HCT116 (cell line): Measurements from ENCODE around the gene ESD.

Experiments
- ATF3 ChIP-seq: IDR thresholded peaks from 2 replicates; pipeline ENCODE4 v1.6.1; 2012
- POLR2A ChIP-seq: IDR thresholded peaks from 2 replicates; pipeline ENCODE4 v1.7.0; 2011; ENCODE audit warnings: borderline replicate concordance; ENCODE audit not compliant: insufficient read depth, insufficient read length; ENCODE audit errors: extremely low read depth
- YY1 ChIP-seq: IDR thresholded peaks from 2 replicates; pipeline ENCODE4 v1.6.1; 2011; ENCODE audit warnings: low read length, low read depth, moderate library complexity, mild to moderate bottlenecking; ENCODE audit not compliant: insufficient replicate concordance; ENCODE audit errors: extremely low read depth
- ZBTB33 ChIP-seq: IDR thresholded peaks from 2 replicates; pipeline ENCODE4 v1.6.1; 2011; ENCODE audit warnings: mild to moderate bottlenecking, low read length, moderate library complexity; ENCODE audit not compliant: insufficient replicate concordance; ENCODE audit errors: extremely low read depth
- TF ChIP-seq, protein P1 (sequence below), 3 experiments: fragments of 200-600 bp in 1 of 3; sonication (generic) in 1 of 3; IDR thresholded peaks in 2 of 3; conservative IDR thresholded peaks in 1 of 3; 2 replicates each; pipeline ENCODE4 v1.5.1; 2012 to 2017; ENCODE audit warnings: low read depth in 2 of 3, low read length in 2 of 3, antibody characterized with exemption in 1 of 3, borderline replicate concordance in 1 of 3, control low read depth in 1 of 3, mild to moderate bottlenecking in 1 of 3, mixed read lengths in 1 of 3, mixed run types in 1 of 3, moderate library complexity in 1 of 3; ENCODE audit not compliant: insufficient read depth in 1 of 3

DNA sequence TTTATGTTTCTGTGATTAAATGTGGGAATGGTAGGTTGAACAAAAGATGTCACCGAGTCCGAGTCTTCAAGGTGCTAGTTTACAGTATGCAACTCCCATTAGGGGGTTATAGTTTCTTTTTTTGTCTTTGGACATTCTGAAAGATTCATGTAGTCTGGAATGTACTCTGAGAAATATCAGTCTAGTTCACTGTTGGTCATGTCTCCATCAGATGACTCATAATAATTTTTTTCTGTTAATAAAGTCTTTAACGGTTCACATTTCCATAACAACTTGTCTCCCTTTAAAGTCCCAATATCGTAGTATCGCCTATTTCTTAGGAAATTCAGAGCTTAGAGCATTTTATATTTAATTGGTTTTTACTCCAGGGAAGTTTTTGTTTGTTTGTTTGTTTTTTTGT is 13.5 kb upstream of the ESD start:
- no peak for TF ChIP-seq YY1
- TF ChIP-seq POLR2A = no peak
- no peak for TF ChIP-seq ATF3
- TF ChIP-seq, protein P1, sequence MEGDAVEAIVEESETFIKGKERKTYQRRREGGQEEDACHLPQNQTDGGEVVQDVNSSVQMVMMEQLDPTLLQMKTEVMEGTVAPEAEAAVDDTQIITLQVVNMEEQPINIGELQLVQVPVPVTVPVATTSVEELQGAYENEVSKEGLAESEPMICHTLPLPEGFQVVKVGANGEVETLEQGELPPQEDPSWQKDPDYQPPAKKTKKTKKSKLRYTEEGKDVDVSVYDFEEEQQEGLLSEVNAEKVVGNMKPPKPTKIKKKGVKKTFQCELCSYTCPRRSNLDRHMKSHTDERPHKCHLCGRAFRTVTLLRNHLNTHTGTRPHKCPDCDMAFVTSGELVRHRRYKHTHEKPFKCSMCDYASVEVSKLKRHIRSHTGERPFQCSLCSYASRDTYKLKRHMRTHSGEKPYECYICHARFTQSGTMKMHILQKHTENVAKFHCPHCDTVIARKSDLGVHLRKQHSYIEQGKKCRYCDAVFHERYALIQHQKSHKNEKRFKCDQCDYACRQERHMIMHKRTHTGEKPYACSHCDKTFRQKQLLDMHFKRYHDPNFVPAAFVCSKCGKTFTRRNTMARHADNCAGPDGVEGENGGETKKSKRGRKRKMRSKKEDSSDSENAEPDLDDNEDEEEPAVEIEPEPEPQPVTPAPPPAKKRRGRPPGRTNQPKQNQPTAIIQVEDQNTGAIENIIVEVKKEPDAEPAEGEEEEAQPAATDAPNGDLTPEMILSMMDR (IDR thresholded peaks at IDR 0.05 in 2 of 3, conservative IDR thresholded peaks at IDR 0.05 in 1 of 3; ENCODE audit: borderline replicate concordance in 1 of 3, insufficient read depth in 1 of 3, low read depth in 2 of 3, low read length in 2 of 3) = no peak
- TF ChIP-seq ZBTB33 = no peak
